Mammary epithelial cell (primary cell): ENCODE results near the gene KCNH5.

Source experiments
- EZH2 ChIP-seq: IDR thresholded peaks from 2 replicates; pipeline ENCODE4 v1.6.1; 2012; ENCODE audit warnings: low read length, inconsistent platforms, borderline replicate concordance
- TF ChIP-seq, protein P1 (sequence below), 2 donors: IDR thresholded peaks in 1 of 2; conservative IDR thresholded peaks in 1 of 2; 2 replicates each; pipeline ENCODE4 v1.5.1; 2011 to 2012; ENCODE audit warnings: inconsistent platforms in 2 of 2, low read length in 2 of 2, mild to moderate bottlenecking in 2 of 2, control low read depth in 1 of 2, low read depth in 1 of 2; ENCODE audit not compliant: insufficient read depth in 1 of 2; ENCODE audit errors: extremely low read depth in 1 of 2

DNA sequence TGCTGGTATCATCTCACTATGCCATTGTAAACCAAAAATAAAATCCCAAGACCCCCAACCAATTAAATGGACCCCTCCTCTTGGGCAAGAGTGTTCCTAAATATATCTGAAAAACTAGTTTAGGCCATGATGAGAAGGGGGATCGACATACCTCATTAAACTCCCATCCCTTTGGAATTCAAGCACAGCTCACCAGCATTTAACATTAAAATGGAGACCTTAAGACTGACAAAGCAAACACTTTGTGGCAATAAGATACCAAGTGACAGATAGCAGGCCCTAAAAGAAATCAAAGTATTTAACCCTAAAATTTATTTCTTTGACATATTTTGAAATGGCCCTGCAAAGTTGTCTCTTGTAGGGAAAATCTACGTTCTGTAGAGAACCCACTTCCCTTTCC, 387.9 kb downstream of the KCNH5 start:
- no peak for TF ChIP-seq EZH2
- TF ChIP-seq, protein P1, sequence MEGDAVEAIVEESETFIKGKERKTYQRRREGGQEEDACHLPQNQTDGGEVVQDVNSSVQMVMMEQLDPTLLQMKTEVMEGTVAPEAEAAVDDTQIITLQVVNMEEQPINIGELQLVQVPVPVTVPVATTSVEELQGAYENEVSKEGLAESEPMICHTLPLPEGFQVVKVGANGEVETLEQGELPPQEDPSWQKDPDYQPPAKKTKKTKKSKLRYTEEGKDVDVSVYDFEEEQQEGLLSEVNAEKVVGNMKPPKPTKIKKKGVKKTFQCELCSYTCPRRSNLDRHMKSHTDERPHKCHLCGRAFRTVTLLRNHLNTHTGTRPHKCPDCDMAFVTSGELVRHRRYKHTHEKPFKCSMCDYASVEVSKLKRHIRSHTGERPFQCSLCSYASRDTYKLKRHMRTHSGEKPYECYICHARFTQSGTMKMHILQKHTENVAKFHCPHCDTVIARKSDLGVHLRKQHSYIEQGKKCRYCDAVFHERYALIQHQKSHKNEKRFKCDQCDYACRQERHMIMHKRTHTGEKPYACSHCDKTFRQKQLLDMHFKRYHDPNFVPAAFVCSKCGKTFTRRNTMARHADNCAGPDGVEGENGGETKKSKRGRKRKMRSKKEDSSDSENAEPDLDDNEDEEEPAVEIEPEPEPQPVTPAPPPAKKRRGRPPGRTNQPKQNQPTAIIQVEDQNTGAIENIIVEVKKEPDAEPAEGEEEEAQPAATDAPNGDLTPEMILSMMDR (conservative IDR thresholded peaks at IDR 0.05 in 1 of 2, IDR thresholded peaks at IDR 0.05 in 1 of 2; ENCODE audit: extremely low read depth in 1 of 2, insufficient read depth in 1 of 2, low read depth in 1 of 2, low read length in 2 of 2): no peak
